GM23338 (cell line): ENCODE measurements around the gene PCSK4. TPM values are rescaled to one million over a fixed set of nuclear protein-coding genes. Genes with fewer than 3 reads are reported as not detected.
A peak's percentile ranks its signal among the peaks of the same experiment; 100 is the strongest.

ENCODE experiments used
- ATAC-seq: fragments of 200-7000 bp; cut with Tn5 transposase; 3 replicates; pipeline ENCODE4 v1.9.1; 2020
- DNase-seq: peaks from one replicate; pipeline ENCODE4 v3.0.0-alpha.2; 2015; ENCODE audit warnings: low spot score
- H2AFZ ChIP-seq: fragments of 200-600 bp; sonication (generic); 2 replicates; pipeline ENCODE4 v1.8.0; 2016; ENCODE audit warnings: antibody characterized with exemption, mild to moderate bottlenecking, moderate library complexity
- H3F3A ChIP-seq: fragments of 200-600 bp; sonication (generic); replicated peaks from 2 replicates; pipeline ENCODE4 v1.8.0; 2017; ENCODE audit warnings: antibody characterized with exemption, mixed run types, low read depth
- H3K27ac ChIP-seq: fragments of 200-600 bp; sonication (generic); 2 replicates; pipeline ENCODE4 v1.6.1; 2016; ENCODE audit warnings: low read depth
- H3K27me3 ChIP-seq: fragments of 200-600 bp; sonication (generic); 2 replicates; pipeline ENCODE4 v1.8.0; 2016; ENCODE audit warnings: mild to moderate bottlenecking, mixed run types, moderate library complexity; ENCODE audit not compliant: insufficient read depth
- H3K36me3 ChIP-seq: fragments of 200-600 bp; sonication (generic); 2 replicates; pipeline ENCODE4 v1.8.0; 2016; ENCODE audit warnings: mild to moderate bottlenecking; ENCODE audit not compliant: insufficient read depth
- H3K4me1 ChIP-seq: fragments of 200-600 bp; sonication (generic); 2 replicates; pipeline ENCODE4 v1.8.0; 2016; ENCODE audit warnings: mild to moderate bottlenecking, moderate library complexity; ENCODE audit not compliant: insufficient read depth
- H3K4me2 ChIP-seq: fragments of 200-600 bp; sonication (generic); 2 replicates; pipeline ENCODE4 v1.7.1; 2017; ENCODE audit warnings: mixed run types
- H3K4me3 ChIP-seq: fragments of 200-600 bp; sonication (generic); 2 replicates; pipeline ENCODE4 v1.6.1; 2016; ENCODE audit warnings: mixed run types
- H3K79me2 ChIP-seq: fragments of 200-600 bp; sonication (generic); replicated peaks from 2 replicates; pipeline ENCODE4 v1.8.0; 2017; ENCODE audit warnings: mild to moderate bottlenecking; ENCODE audit not compliant: insufficient read depth
- H3K9me2 ChIP-seq: fragments of 200-600 bp; sonication (generic); 2 replicates; pipeline ENCODE4 v1.8.0; 2017; ENCODE audit not compliant: insufficient read depth
- H4K20me1 ChIP-seq: fragments of 200-600 bp; sonication (generic); replicated peaks from 2 replicates; pipeline ENCODE4 v1.8.0; 2017; ENCODE audit warnings: mild to moderate bottlenecking; ENCODE audit not compliant: insufficient read depth
- H3K27ac Mint-ChIP-seq: 2 replicates; pipeline ENCODE4 v1.8.0; 2020; ENCODE audit warnings: inconsistent platforms, mild to moderate bottlenecking, moderate library complexity, mixed read lengths
- H3K27me3 Mint-ChIP-seq: 3 replicates; pipeline ENCODE4 v1.8.0; 2022; ENCODE audit warnings: low read depth, mild to moderate bottlenecking, moderate library complexity, mixed read lengths, inconsistent platforms; ENCODE audit not compliant: insufficient read depth, poor library complexity
- H3K36me3 Mint-ChIP-seq: 3 replicates; pipeline ENCODE4 v1.8.0; 2021; ENCODE audit warnings: low read depth, mild to moderate bottlenecking, inconsistent platforms, moderate library complexity, mixed read lengths
- H3K4me1 Mint-ChIP-seq: 3 replicates; pipeline ENCODE4 v1.8.0; 2020; ENCODE audit warnings: mild to moderate bottlenecking, inconsistent platforms, mixed read lengths
- H3K4me3 Mint-ChIP-seq: 3 replicates; pipeline ENCODE4 v1.8.0; 2021; ENCODE audit warnings: moderate library complexity, mild to moderate bottlenecking, inconsistent platforms, mixed read lengths
- H3K9me3 Mint-ChIP-seq: 3 replicates; pipeline ENCODE4 v1.8.0; 2020; ENCODE audit warnings: moderate library complexity, mild to moderate bottlenecking, inconsistent platforms, mixed read lengths
- CREB1 ChIP-seq: fragments of 250-450 bp; sonication (Bioruptor Pico); IDR thresholded peaks from 2 replicates; pipeline ENCODE4 v1.5.0; 2020; ENCODE audit warnings: low read depth, mild to moderate bottlenecking, moderate library complexity
- ETS1 ChIP-seq: IDR thresholded peaks from 2 replicates; pipeline ENCODE4 v1.6.1; 2016; ENCODE audit warnings: antibody characterized with exemption
- EZH2 ChIP-seq: fragments of 200-600 bp; sonication (generic); IDR thresholded peaks from one replicate; pipeline ENCODE4 v1.8.0; 2017; ENCODE audit warnings: antibody characterized with exemption, mild to moderate bottlenecking, low read depth; ENCODE audit not compliant: unreplicated experiment
- EZH2phosphoT487 ChIP-seq: fragments of 200-600 bp; sonication (generic); IDR thresholded peaks from one replicate; pipeline ENCODE4 v1.8.1; 2018; ENCODE audit warnings: antibody characterized with exemption; ENCODE audit not compliant: unreplicated experiment
- JUNB ChIP-seq: IDR thresholded peaks from one replicate; pipeline ENCODE4 v1.6.1; 2016; ENCODE audit warnings: antibody characterized with exemption; ENCODE audit not compliant: unreplicated experiment
- POLR2AphosphoS5 ChIP-seq: IDR thresholded peaks from 2 replicates; pipeline ENCODE4 v1.6.1; 2016; ENCODE audit warnings: antibody characterized with exemption, low read depth
- REST ChIP-seq: IDR thresholded peaks from one replicate; pipeline ENCODE4 v1.6.1; 2018; ENCODE audit warnings: antibody characterized with exemption; ENCODE audit not compliant: unreplicated experiment
- STAT1 ChIP-seq: IDR thresholded peaks from one replicate; pipeline ENCODE4 v1.6.1; 2016; ENCODE audit warnings: antibody characterized with exemption; ENCODE audit not compliant: unreplicated experiment
- ZNF114 ChIP-seq: fragments of 250-450 bp; sonication (Bioruptor Pico); IDR thresholded peaks from 2 replicates; pipeline ENCODE4 v1.5.0; 2020; ENCODE audit warnings: mild to moderate bottlenecking, moderate library complexity
- ZNF331 ChIP-seq: fragments of 250-450 bp; sonication (Bioruptor Pico); IDR thresholded peaks from 2 replicates; pipeline ENCODE4 v1.5.0; 2020; ENCODE audit warnings: low read depth, mild to moderate bottlenecking, moderate library complexity
- polyA plus RNA-seq: library from polyadenylated mRNA; unstranded; fragments of >200 nt; fragmentation: Nextera tagmentation; extraction: Ambion mirVana; gene quantifications from 2 replicates; pipeline ENCODE4 v1.2.1, GENCODE V29; 2016
- total RNA-seq: library from RNA; depleted of rRNA; stranded (reverse); fragments of >200 nt; shearing (Covaris generic); gene quantifications from 2 replicates; pipeline ENCODE4 v1.2.3, GENCODE V29; 2014
- TF ChIP-seq, protein P1 (sequence below), 2 experiments: fragments of 200-600 bp in 1 of 2; sonication (generic) in 1 of 2; conservative IDR thresholded peaks; 2 replicates each; pipeline versions ENCODE4 v1.5.1 to v1.6.1; 2016 to 2017; ENCODE audit warnings: antibody characterized with exemption in 2 of 2, low read depth in 2 of 2, mild to moderate bottlenecking in 2 of 2, moderate library complexity in 1 of 2

PCSK4 gene
- total and polyA plus RNA-seq, 2 experiments from 2014 or later, result 3.8 to 15.1 TPM

- Mint-ChIP-seq H3K4me1 (peaks cover 18% of the 10 kb centered on the region), H3K4me3 (peak overlapping the region; percentile 97), H3K36me3 (peaks cover 56% of the 10 kb centered on the region), H3K27me3 (peaks cover 30% of the 10 kb centered on the region), H3K27ac (peak overlapping the region; percentile 100; the same call in 1 of the 2 replicates), H3K9me3 (no peaks in the 10 kb centered on the region; the same call in 2 of the 3 replicates)
- H3K36me3 ChIP-seq, result peaks cover 24% of the 10 kb centered on the region
- H3K4me3 ChIP-seq, result peak overlapping the region; percentile 97; the same call in 1 of the 2 replicates
- no peak overlapping the region for H3K27ac ChIP-seq
- DNase-seq, result no peak
- H3K27me3 ChIP-seq, result no peaks in the 10 kb centered on the region
- H3K4me2 ChIP-seq, result peak overlapping the region; percentile 0; the same call in 1 of the 2 replicates
- H3F3A ChIP-seq, result peaks cover 66% of the 10 kb centered on the region
- peaks cover 24% of the 10 kb centered on the region for H3K79me2 ChIP-seq
- no peak overlapping the region for H2AFZ ChIP-seq
- H4K20me1 ChIP-seq, result peaks cover 38% of the 10 kb centered on the region
- TF ChIP-seq, protein P1, sequence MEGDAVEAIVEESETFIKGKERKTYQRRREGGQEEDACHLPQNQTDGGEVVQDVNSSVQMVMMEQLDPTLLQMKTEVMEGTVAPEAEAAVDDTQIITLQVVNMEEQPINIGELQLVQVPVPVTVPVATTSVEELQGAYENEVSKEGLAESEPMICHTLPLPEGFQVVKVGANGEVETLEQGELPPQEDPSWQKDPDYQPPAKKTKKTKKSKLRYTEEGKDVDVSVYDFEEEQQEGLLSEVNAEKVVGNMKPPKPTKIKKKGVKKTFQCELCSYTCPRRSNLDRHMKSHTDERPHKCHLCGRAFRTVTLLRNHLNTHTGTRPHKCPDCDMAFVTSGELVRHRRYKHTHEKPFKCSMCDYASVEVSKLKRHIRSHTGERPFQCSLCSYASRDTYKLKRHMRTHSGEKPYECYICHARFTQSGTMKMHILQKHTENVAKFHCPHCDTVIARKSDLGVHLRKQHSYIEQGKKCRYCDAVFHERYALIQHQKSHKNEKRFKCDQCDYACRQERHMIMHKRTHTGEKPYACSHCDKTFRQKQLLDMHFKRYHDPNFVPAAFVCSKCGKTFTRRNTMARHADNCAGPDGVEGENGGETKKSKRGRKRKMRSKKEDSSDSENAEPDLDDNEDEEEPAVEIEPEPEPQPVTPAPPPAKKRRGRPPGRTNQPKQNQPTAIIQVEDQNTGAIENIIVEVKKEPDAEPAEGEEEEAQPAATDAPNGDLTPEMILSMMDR (conservative IDR thresholded peaks at IDR 0.05; ENCODE audit: low read depth in 2 of 2), result no peak
- TF ChIP-seq POLR2AphosphoS5 (no peak), ZNF114 (CRISPR knock-in tag) (no peak)
- ATAC-seq, result no peak
- H3K4me1 ChIP-seq, result peaks cover 9% of the 10 kb centered on the region; the same call in 1 of the 2 replicates
- H3K9me2 ChIP-seq, result no peaks in the 10 kb centered on the region
These were observed 52.5 kb downstream of the PCSK4 start for GRCh38 chr19:1437609-1438008.

GRCh38 chr19:1435378-1435989, 54.7 kb downstream of the PCSK4 start:
- no peak overlapping the region for H3K4me3 ChIP-seq
- no peak overlapping the region; the same call in 2 of the 3 replicates for H3K4me3 Mint-ChIP-seq
- H3K36me3 Mint-ChIP-seq, result peaks cover 54% of the 10 kb centered on the region
- no peaks in the 10 kb centered on the region for H3K9me2 ChIP-seq
- H3K4me1 Mint-ChIP-seq, result peaks cover 8% of the 10 kb centered on the region
- DNase-seq, result no peak
- peaks cover 49% of the 10 kb centered on the region for H3F3A ChIP-seq
- peak overlapping the region; percentile 39; the same call in 1 of the 2 replicates for H3K27ac ChIP-seq
- H3K79me2 ChIP-seq, result peaks cover 28% of the 10 kb centered on the region
- no peak for ATAC-seq
- no peak overlapping the region for H3K4me2 ChIP-seq
- H4K20me1 ChIP-seq, result peaks cover 20% of the 10 kb centered on the region
- no peak overlapping the region for H3K27ac Mint-ChIP-seq
- no peaks in the 10 kb centered on the region; the same call in 2 of the 3 replicates for H3K9me3 Mint-ChIP-seq
- peaks cover 19% of the 10 kb centered on the region for H3K36me3 ChIP-seq
- H2AFZ ChIP-seq, result no peak overlapping the region
- H3K27me3 ChIP-seq, result no peaks in the 10 kb centered on the region
- peaks cover 31% of the 10 kb centered on the region for H3K27me3 Mint-ChIP-seq
- peaks cover 6% of the 10 kb centered on the region; the same call in 1 of the 2 replicates for H3K4me1 ChIP-seq
- TF ChIP-seq, protein P1 (conservative IDR thresholded peaks at IDR 0.05; ENCODE audit: low read depth in 2 of 2), result no peak
- no peak for TF ChIP-seq JUNB
- no peak for TF ChIP-seq STAT1
- TF ChIP-seq EZH2, result no peak
- TF ChIP-seq CREB1 (CRISPR knock-in tag), result no peak
- TF ChIP-seq REST, result no peak
- no peak for TF ChIP-seq ZNF331
- TF ChIP-seq POLR2AphosphoS5, result no peak
- no peak for TF ChIP-seq ETS1
- TF ChIP-seq EZH2phosphoT487, result no peak
- TF ChIP-seq ZNF114 (CRISPR knock-in tag), result no peak
